HG02943 (cell line): ENCODE results near the gene CCRL2.

ENCODE experiments used
- ATAC-seq: cut with Tn5 transposase; IDR thresholded peaks from one replicate; pipeline ENCODE4 v1.9.1; 2021; ENCODE audit warnings: mild to moderate bottlenecking, low read depth, moderate library complexity; ENCODE audit not compliant: unreplicated experiment

Gene CCRL2

GRCh38 chr3:46406788-46407611, at the start of gene CCRL2, which contains the start of gene CCR5AS:
CCRL2 (plus strand) TSS chr3:46407259; CDS start chr3:46408080, 821 bp downstream.
CCR5AS (minus strand) TSS chr3:46407066.
- no peak for ATAC-seq

GRCh38 chr3:46358466-46358865, 48.6 kb upstream of the CCRL2 start:
- ATAC-seq, result no peak

GRCh38 chr3:46359733-46360493, 47.1 kb upstream of the CCRL2 start:
- ATAC-seq, result no peak

GRCh38 chr3:46360907-46361306, 46.2 kb upstream of the CCRL2 start:
- no peak for ATAC-seq

GRCh38 chr3:46361408-46362283, 45.4 kb upstream of the CCRL2 start:
- ATAC-seq, result no peak

- no peak for ATAC-seq
Observed at GRCh38 chr3:46365041-46365440, 42.0 kb upstream of the CCRL2 start.

- ATAC-seq, result no peak
Observed at GRCh38 chr3:46365737-46366524, 41.1 kb upstream of the CCRL2 start.

- ATAC-seq, result no peak
Observed at GRCh38 chr3:46367811-46368210, 39.2 kb upstream of the CCRL2 start.

GRCh38 chr3:46368569-46368968, 38.5 kb upstream of the CCRL2 start:
- no peak for ATAC-seq

- no peak for ATAC-seq
Observed at GRCh38 chr3:46369151-46369550, 37.9 kb upstream of the CCRL2 start.

GRCh38 chr3:46369675-46370132, 37.4 kb upstream of the CCRL2 start:
- ATAC-seq, result no peak

GRCh38 chr3:46370839-46371518, 36.1 kb upstream of the CCRL2 start, which contains the start of gene CCR5:
CCR5 (plus strand) TSS chr3:46370946; CDS start chr3:46372903, 1,957 bp downstream.
- no peak for ATAC-seq

GRCh38 chr3:46371519-46372340, 35.3 kb upstream of the CCRL2 start:
- no peak for ATAC-seq

- ATAC-seq, result no peak
Observed at GRCh38 chr3:46372492-46373359, 34.3 kb upstream of the CCRL2 start.

GRCh38 chr3:46374755-46375154, 32.3 kb upstream of the CCRL2 start:
- ATAC-seq, result no peak

- ATAC-seq, result no peak
Observed at GRCh38 chr3:46375218-46375617, 31.8 kb upstream of the CCRL2 start.

- ATAC-seq, result no peak
Observed at GRCh38 chr3:46375814-46376213, 31.2 kb upstream of the CCRL2 start.
